HG02840 (cell line): ENCODE data around the gene USH2A.
"Not testable (repeated sequence)": the region's sequence is repeated elsewhere in the genome, so short reads cannot be mapped to it uniquely, and the experiment has no call there.

Source experiments
- ATAC-seq: cut with Tn5 transposase; IDR thresholded peaks from one replicate; pipeline ENCODE4 v1.9.1; 2021; ENCODE audit warnings: mild to moderate bottlenecking, moderate library complexity, moderate number of reproducible peaks; ENCODE audit not compliant: unreplicated experiment, low FRiP score

Gene USH2A

DNA sequence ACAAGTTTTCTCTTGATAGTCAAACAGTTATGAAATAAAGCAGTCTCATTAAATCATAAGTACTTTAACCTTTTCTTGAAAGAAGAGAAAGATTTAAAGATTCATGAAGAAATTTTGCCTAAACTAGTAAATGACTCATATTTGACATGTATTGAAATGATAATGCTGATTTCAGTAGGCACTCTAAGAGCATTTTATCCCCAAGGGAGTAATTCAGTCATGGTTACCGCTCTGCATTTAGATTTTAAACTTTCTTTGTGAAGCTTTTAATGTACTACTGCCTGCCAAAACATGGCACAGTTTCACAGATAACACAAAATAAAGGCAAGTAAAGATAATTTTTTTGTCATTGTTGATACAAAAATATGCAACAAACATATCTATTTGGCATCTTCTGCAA lies 6.8 kb downstream of the USH2A start:
- ATAC-seq, result no peak

DNA sequence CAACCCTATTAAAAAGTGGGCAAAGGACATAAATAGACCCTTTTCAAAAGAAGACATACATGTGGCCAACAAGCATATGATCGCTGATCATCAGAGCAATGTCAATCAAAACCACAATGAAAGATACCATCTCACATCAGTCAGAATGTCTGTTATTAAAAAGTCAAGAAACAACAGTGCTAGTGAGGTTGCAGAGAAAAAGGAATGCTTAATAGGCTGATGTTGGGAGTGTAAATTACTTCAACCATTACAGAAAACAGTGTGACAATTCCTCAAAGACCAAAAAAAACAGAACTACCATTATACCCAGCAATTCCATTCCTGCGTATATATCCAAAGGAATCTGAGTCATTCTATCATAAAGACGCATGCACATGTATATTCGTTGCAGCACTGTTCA lies 13.2 kb downstream of the USH2A start:
- ATAC-seq, result no peak

- ATAC-seq, result no peak
These were observed 32.3 kb downstream of the USH2A start for GRCh38 chr1:216390956-216391355.

DNA sequence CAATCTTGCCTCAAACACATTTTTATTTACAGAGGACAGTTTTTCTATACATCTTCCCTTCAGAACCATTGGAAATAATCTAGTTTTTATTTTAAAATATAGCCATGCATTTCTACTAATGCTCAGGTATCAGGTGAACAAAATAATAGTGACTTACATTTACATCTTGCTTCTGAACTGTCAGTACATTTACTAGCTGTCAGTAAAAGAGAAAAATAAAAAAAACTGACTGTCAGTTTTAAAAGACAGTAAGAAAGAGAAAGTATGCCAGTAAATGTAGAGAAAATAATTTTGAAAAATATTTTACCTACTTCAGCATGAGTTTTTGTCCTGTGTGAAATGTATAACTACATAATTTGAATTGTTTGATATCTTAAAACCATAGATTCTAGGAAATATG lies 33.5 kb downstream of the USH2A start:
- ATAC-seq, result no peak

DNA sequence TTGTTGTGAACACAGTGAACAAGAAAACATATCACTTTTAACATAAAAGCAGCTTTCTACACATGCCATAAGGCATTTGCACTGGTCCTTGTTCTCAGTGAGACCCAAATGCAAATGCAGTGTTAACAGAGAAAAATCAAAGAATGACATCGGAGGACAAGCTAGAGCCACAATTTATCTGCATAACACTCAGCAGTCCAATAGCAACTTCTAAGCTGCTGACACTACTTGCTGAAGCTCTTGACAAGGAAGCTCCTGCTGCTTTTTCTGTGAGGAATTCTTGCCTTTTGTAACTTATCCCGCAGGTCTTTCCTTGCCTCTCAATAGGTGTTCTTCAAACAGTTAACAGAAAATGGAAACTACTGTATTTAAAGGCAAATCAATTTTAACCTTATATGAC lies 34.7 kb downstream of the USH2A start:
- no peak for ATAC-seq

GRCh38 chr1:216387782-216388181 lies 35.5 kb downstream of the USH2A start:
- ATAC-seq, result no peak

GRCh38 chr1:216379441-216379840 lies 43.8 kb downstream of the USH2A start:
- ATAC-seq, result no peak

- no peak for ATAC-seq
These were observed 55.0 kb downstream of the USH2A start for GRCh38 chr1:216368249-216368648.

DNA sequence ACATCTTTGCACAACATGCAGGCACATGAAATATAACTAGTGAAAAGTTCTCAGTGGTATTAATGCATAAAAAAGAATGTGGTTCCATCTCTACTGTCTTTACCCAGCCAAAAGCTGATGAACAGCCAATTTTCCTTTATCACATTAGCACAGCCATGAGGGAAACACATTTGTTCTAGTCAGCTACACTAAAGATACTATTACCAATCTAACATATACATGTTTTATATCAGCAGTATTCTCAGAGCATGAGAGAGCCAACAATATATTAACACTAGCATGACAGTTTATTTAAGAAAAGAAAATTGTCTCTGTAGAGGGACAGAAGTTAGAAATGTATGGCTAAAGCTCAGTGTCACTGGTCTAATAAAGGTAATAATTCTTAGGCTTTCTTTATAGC lies 56.3 kb downstream of the USH2A start:
- no peak for ATAC-seq

DNA sequence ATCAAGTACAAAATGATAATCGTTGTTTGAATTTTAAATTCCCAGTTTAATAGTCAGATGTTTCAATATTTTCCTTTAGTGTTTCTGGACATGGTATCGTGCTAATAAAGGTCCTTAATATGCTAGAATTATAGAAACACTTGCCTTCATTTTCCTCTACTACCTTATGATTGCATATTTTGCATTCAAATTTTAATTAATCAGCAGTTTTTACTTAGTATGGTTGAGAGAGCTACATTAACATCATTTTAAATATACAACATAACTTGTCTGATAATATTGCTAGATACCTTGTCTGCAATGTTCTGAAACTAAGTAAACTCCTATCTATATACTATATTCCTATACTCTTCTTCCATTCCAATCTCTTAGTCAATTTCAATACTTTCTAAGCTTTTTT lies 66.3 kb downstream of the USH2A start:
- no peak for ATAC-seq

- no peak for ATAC-seq
These were observed 73.1 kb downstream of the USH2A start for GRCh38 chr1:216350186-216350585.

GRCh38 chr1:216346526-216346925 lies 76.7 kb downstream of the USH2A start:
- ATAC-seq, result no peak

DNA sequence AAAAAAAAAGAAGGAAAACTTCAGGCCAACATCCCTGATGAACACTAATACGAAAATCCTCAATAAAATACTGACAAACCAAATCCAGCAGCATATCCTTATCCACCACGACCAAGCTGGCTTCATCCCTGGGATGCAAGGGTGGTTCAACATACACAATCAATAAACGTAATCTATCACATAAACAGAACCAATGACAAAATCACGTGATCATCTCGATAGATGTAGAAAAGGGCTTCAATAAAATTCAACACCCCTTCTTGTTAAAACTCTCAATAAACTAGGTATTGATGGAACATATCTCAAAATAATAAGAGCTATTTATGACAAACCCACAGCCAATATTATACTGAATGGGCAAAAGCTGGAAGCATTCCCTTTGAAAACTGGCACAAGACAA lies 82.7 kb downstream of the USH2A start:
- ATAC-seq, result not testable (repeated sequence)

- ATAC-seq, result no peak
These were observed 90.8 kb downstream of the USH2A start for GRCh38 chr1:216332462-216332861.

GRCh38 chr1:216332003-216332402 lies 91.2 kb downstream of the USH2A start:
- no peak for ATAC-seq

DNA sequence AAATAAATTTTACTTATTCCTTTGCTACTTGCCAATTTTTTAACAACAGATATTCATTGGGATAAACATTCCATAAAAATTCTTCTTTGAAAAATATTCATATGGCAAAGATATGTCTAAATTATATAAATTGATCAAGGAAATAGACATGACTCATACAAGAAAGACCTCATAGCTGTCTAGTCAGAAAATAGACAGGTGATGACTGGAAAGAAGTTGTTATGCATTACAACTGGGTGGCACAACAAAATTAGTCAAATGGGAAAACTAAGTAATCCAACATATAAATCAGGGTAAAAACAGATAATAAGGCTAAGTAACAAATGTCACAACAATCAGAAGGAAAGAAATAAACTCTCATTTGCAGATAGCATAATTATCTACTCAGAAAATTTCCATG lies 92.0 kb downstream of the USH2A start:
- ATAC-seq, result no peak

- no peak for ATAC-seq
These were observed 93.0 kb downstream of the USH2A start for GRCh38 chr1:216330262-216330661.

DNA sequence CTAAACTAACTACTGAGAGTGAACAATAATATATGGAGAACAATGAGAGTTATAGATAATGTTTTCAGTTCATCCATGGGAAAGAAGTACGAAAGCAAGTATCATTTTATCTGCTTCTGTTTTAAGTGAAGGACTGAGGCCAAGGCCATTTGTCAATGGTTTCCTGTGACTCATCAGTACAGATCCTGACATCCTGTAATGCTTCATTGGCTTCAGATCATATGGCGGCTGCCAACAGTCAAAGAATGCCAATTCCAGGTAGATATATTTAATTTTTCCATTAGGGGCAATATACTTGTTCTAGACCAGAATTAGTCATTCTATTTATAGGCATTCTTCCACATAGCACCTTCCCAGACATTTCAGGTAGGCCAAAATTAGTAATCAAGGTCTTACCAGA lies 97.3 kb downstream of the USH2A start:
- no peak for ATAC-seq

- ATAC-seq, result no peak
These were observed 97.9 kb downstream of the USH2A start for GRCh38 chr1:216325336-216325735.

- no peak for ATAC-seq
These were observed 99.9 kb downstream of the USH2A start for GRCh38 chr1:216323344-216323743.

GRCh38 chr1:216314379-216315095 lies 108.7 kb downstream of the USH2A start:
- no peak for ATAC-seq

- ATAC-seq, result no peak
These were observed 112.5 kb downstream of the USH2A start for GRCh38 chr1:216310776-216311175.

DNA sequence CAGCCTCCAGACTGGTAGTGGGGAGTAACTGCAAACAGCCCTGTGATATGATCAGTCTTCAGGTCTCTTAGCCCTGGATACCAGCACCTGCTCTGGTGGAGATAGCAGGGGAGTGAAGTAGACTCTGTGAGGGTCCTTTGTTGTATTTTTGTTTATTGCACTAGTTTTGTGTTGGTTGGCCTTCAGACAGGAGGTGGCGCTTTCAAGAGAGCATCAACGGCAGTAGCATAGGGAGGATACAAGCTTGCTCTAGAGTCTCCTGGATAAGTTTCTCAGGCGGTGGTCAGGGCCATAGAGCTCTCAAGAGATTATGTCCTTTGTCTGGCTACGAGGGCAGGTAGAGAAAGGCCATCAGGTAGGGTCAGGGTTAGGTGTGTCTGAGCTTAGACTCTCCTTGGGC lies 116.4 kb downstream of the USH2A start:
- no peak for ATAC-seq
